ENCODE results near the gene DIDO1. TPM values are rescaled to one million over a fixed set of nuclear protein-coding genes. Genes with fewer than 3 reads are reported as not detected.

Gene DIDO1
- total RNA-seq, 4 donors from 2014 or later: 72.5 to 143 (median 105) TPM

DNA sequence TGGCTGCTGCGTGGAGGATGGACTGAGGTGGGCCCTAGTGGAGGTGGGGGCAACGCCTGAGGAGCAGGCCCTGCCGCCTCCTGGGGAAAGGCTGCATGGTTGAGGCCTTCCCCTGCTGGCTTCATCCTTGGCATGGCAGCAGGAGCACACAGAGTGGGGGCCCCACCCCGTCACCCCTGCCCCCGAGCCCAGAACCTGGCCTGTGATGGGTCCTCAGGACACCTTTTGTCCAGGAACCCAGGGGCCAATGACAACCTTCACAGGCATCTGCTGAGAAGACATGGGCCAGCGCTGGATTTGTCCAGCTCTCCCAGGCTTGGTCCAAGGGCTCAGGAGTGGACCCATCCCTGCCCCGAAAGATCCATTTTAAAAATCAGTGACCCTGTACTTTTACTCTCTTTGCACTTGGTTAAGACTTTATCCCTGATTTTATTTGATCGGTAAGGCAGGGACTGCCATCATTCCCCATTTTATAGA, 25.6 kb upstream of the DIDO1 start:
- no peak for TF ChIP-seq POLR2A (IDR thresholded peaks at IDR 0.05)
- TF ChIP-seq, protein P1, sequence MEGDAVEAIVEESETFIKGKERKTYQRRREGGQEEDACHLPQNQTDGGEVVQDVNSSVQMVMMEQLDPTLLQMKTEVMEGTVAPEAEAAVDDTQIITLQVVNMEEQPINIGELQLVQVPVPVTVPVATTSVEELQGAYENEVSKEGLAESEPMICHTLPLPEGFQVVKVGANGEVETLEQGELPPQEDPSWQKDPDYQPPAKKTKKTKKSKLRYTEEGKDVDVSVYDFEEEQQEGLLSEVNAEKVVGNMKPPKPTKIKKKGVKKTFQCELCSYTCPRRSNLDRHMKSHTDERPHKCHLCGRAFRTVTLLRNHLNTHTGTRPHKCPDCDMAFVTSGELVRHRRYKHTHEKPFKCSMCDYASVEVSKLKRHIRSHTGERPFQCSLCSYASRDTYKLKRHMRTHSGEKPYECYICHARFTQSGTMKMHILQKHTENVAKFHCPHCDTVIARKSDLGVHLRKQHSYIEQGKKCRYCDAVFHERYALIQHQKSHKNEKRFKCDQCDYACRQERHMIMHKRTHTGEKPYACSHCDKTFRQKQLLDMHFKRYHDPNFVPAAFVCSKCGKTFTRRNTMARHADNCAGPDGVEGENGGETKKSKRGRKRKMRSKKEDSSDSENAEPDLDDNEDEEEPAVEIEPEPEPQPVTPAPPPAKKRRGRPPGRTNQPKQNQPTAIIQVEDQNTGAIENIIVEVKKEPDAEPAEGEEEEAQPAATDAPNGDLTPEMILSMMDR (IDR thresholded peaks at IDR 0.05): no peak

DNA sequence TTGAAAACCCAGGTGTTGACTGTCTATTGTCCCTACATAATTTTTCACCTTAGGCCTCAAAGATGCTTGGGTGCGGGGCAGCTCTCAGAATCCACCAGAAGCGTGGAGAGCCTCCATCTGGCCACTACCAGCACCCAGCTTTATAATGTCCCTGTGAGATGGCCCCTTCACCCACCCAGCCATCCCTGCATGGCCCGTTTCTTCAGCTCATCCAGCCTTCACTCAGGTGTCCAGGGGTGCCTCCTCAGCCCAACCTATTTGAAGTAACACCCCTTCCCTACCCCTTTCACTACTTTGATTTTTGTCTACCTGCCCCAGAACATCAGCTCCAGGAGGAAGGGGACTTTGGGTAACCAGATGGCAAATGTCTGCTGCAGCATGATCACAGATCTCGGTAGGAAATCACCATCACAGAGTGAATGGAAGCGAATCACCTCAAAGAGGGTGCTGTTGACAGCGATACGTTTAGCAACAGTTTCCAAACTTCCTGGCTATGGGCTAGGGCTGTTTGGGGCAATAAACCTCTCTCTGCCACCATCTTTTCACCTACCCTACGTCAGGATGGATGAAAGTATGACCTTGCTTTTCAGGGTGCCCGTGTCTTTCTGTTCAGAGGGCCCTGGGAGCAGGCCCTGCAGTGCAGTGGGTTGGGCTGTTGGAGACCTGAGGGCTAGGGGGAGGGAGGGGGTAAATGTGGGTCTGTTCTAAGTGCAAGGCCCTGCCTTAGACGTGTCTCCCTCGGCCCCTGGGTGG, 25.0 kb upstream of the DIDO1 start:
- no peaks in the 10 kb centered on the region for H3K27me3 ChIP-seq
- no peak overlapping the region for H3K4me3 ChIP-seq
- no peak for DNase-seq
- H3K4me1 ChIP-seq: peaks cover 0 to 31% (median 23%) of the 10 kb centered on the region in 4 donors
- peaks cover 0 to 42% (median 0%) of the 10 kb centered on the region in 3 donors for H3K36me3 ChIP-seq
- no peak overlapping the region for H3K27ac ChIP-seq
- no peaks in the 10 kb centered on the region for H3K9me3 ChIP-seq
- no peak for TF ChIP-seq POLR2A (IDR thresholded peaks at IDR 0.05)
- TF ChIP-seq, protein P1 (IDR thresholded peaks at IDR 0.05): no peak

More for the DNA sequence above, 25.6 kb upstream of the DIDO1 start:
- H3K9me3 ChIP-seq: no peaks in the 10 kb centered on the region
- peaks cover 0 to 31% (median 23%) of the 10 kb centered on the region in 4 donors for H3K4me1 ChIP-seq
- no peak for DNase-seq
- peaks cover 0 to 36% (median 0%) of the 10 kb centered on the region in 3 donors for H3K36me3 ChIP-seq
- peak overlapping the region; percentile 26 to 58 (median 40) for H3K4me3 ChIP-seq
- no peaks in the 10 kb centered on the region for H3K27me3 ChIP-seq
- H3K27ac ChIP-seq: peak overlapping the region in 3 of 4 donors; percentile 80 to 90 (median 88)

DNA sequence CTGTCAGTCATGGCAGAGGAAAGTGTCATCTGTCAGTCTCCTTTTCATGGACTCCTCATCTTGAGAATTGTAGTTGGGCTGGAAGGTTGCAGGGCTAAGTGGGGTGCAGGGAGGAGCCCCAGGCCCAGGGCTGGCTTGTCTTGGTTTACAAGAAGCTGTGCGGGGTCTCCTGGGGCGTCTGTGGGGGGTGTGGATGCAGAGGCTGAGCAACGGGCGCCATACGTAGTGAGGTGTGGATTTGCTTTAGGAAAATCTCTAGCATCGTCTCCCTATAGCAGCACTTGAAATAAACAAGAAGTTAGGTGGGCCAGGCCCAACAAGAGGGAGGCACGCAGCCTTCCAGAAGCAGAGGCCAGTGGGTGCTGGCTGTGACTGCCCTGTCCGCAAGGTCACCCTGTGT, 24.4 kb upstream of the DIDO1 start:
- DNase-seq: no peak
- Histone ChIP-seq H3K9me3 (no peaks in the 10 kb centered on the region), H3K4me1 (peaks cover 0 to 31% (median 23%) of the 10 kb centered on the region in 4 donors), H3K27ac (no peak overlapping the region), H3K27me3 (no peaks in the 10 kb centered on the region), H3K4me3 (no peak overlapping the region), H3K36me3 (peaks cover 0 to 48% (median 0%) of the 10 kb centered on the region in 3 donors)
- TF ChIP-seq POLR2A (IDR thresholded peaks at IDR 0.05): no peak
- TF ChIP-seq, protein P1 (IDR thresholded peaks at IDR 0.05): no peak

DNA sequence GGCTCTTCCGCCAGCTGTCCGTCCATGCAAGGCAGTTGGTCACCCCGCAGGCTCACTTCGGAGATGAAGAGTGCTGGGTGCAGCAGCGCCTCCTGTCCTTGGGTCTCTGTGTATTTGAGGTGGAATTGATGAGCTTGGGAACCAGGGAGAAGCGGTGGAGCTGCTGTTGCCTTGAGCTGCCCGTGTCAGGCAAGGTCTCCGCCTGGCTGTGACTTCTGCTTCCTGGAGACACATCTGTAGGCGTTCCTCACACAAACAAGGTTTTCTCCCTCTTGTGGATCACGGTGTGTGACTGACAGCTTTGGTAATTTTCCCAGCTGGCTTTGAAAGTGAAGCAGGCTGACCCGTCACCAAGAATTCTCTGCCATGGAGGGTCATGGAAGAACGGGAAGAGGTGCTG, 23.7 kb upstream of the DIDO1 start:
- no peak for DNase-seq
- H3K27ac ChIP-seq: no peak overlapping the region
- no peak overlapping the region for H3K4me3 ChIP-seq
- H3K4me1 ChIP-seq: peaks cover 0 to 31% (median 23%) of the 10 kb centered on the region in 4 donors
- H3K9me3 ChIP-seq: no peaks in the 10 kb centered on the region
- TF ChIP-seq, protein P1 (IDR thresholded peaks at IDR 0.05): no peak
- no peak for TF ChIP-seq POLR2A (IDR thresholded peaks at IDR 0.05)
- no peaks in the 10 kb centered on the region for H3K27me3 ChIP-seq
- peaks cover 0 to 56% (median 0%) of the 10 kb centered on the region in 3 donors for H3K36me3 ChIP-seq

DNA sequence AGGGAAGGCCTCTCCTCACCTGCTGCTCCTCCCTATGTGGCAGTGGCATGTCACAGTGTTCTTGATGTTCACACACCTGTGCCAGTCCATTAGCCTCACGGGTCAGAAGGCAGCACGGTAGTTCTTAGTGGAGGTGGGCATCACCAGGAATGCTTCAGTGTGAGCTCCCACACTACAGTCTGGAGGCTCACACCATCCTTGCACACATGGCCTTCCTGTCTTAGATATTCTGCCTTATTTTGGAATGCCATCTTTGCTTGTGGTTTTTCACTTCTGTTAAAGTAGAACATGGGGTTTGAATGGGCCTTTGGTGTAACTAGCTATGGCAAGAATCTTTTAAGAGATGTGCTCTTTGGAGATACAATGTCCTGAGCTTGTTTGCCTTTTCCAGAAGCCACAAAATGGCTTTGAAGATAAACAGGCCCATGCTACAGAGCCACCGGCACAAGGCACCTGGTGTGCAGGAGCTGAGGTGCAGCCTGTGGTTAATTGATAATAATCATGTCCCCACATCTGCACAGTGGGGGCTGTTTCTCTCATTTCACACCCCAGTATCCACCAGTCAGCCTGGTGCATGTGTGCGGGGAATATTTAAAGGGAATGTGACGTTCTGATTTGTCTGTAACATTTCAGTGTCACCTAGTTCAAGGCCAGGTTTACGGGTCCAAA, 23.0 kb upstream of the DIDO1 start:
- no peak for DNase-seq

More for the DNA sequence above, 23.0 kb upstream of the DIDO1 start:
- TF ChIP-seq, protein P1 (IDR thresholded peaks at IDR 0.05): no peak
- TF ChIP-seq POLR2A (IDR thresholded peaks at IDR 0.05): no peak
- H3K4me1 ChIP-seq: peaks cover 0 to 25% (median 17%) of the 10 kb centered on the region in 4 donors
- no peaks in the 10 kb centered on the region for H3K9me3 ChIP-seq
- H3K4me3 ChIP-seq: no peak overlapping the region
- H3K36me3 ChIP-seq: peaks cover 0 to 63% (median 0%) of the 10 kb centered on the region in 3 donors
- H3K27me3 ChIP-seq: no peaks in the 10 kb centered on the region
- no peak overlapping the region for H3K27ac ChIP-seq

All from Peyer's patch (tissue), 4 donors.